GM19239 (cell line): Measurements from ENCODE around the gene LRRC70.
"Not testable (repeated sequence)": the region's sequence is repeated elsewhere in the genome, so short reads cannot be mapped to it uniquely, and the experiment has no call there.

Source experiments
- DNase-seq: peaks from one replicate; pipeline ENCODE4 v3.0.0; 2011; ENCODE audit warnings: low spot score; ENCODE audit not compliant: insufficient read length
- FAIRE-seq: peaks from 2 replicates; lab custom pipeline; 2011; peaks lifted over from hg19 to GRCh38; lab: Jason Lieb, UNC

The LRRC70 gene

DNA sequence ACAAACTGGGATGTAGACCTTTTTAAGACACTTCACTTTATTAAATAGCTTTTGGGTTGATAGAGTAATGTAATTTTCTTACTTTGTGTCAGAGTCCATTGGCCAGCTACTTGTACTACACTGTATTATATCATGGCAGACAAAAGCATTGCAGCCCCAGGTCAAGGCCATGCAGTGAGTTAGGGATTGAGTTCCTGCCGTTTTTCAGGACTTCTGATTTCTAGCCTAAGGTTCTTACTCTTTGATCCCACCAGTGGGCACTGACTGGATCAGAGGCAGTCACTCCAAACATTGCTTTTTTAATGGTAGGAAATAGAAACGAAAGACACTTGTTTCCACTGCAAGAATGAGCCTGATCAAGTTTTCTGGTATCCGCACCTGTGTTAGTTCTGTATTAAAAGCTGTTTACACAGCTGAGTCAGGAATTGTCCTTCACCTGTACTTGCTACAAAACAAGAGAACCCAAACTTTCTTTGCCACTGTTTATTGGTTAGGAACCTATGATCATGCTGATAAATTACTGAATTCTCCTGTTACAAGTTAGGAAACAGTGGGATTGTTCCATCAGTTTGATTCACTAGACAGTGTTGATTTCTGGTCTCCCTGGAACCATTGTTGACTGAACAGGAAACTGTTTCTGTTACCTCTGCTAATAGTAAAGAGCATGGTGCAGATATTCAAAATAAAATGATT is 22.1 kb downstream of the LRRC70 start:
- DNase-seq (no peak), FAIRE-seq (peak; percentile 26)

DNA sequence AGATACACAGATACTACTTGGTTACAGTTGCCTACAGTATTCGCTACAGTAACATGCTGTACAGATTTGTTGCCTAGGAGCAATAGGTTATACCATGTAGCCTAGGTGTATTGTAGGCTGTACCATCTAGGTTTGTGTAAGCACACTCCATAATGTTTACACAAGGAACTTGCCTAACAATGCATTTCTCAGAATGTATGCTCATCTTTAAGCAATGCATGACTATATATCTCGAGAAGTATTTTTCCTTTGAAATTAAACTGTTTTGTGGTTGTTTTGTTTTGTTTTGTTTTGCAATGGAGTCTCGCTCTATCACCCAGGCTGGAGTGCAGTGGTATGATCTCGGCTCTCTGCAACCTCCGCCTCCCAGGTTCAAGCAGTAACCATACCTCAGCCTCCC is 25.3 kb downstream of the LRRC70 start:
- FAIRE-seq = no peak
- no peak for DNase-seq

DNA sequence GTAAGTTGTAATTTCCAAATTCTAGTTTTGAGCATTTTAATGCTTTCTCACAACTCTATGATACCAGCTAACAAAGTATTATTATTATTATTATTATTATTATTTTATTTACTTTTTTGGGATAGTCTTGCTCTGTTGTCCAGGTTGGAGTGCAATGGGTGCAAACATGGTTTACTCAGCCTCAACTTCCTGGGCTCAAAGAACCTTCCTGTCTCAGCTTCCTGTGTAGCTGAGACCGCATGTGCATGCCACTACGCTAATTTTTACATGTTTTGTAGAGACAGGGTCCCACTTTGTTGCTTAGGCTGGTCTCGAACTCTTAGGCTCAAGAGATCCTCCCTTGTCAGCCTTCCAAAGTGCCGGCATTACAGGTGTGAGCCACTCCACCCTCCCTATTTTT is 27.0 kb downstream of the LRRC70 start:
- FAIRE-seq = no peak
- DNase-seq = no peak

DNA sequence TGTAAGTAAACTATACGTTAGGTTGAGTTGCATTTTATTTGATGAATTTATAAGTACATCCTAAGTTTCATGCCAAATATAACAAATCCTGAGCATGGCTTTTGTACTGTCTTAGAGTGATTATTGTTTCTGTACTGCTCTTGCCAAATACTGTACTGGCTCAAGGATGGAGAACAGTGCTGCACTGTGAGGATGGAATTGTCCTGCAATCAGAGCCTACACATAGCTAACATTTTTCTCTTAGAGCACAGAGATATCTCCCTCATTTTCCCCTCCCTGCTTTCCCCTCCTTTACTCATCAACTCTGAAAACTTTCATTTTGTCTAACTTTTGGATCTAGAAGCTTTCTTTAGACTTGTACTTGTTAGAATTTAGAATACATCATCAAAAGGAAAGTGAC is 28.3 kb downstream of the LRRC70 start:
- DNase-seq (no peak), FAIRE-seq (no peak)

DNA sequence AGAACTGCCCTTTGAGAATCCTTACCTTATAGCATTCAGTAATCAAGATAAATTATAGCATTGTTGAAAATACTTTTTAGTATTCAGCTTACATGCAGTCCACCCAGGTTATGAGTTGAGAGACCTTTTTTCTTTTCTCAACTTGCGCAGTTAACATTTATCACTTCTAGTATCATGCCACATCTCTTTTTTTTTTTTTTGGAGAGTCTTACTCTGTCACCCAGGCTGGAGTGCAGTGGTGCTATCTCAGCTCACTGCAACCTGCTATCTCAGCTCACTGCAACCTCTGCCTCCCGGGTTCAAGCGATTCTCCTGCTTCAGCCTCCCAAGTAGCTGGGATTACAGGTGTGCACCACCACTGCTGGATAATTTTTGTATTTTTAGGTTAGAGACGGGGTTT is 29.0 kb downstream of the LRRC70 start:
- DNase-seq (no peak), FAIRE-seq (no peak)

- FAIRE-seq (no peak), DNase-seq (no peak)
Observed at GRCh38 chr5:62608529-62609511, 30.2 kb downstream of the LRRC70 start.

DNA sequence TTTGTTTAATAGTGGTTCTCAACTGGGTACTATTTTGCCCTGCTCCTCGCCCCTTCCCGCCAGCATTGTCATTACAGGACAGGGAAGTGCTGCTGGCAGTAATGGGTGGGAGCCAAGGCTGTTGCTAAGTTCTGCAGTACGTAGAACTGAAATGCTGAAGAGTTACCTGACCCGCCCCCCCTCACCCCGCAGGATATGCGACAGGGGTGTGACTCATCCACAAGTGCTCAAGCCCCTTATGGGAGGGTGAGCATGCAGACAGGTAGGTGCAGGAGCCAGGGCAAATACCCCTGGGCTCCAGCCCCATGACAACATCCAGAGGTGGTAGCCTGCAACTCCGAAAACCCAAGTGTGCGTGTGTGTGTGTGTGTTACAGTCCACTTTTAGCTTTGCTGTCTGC is 35.7 kb downstream of the LRRC70 start:
- DNase-seq = no peak
- no peak for FAIRE-seq

- DNase-seq (no peak), FAIRE-seq (peak; percentile 14)
Observed at GRCh38 chr5:62616615-62617277, 38.1 kb downstream of the LRRC70 start.

- no peak for FAIRE-seq
Observed at GRCh38 chr5:62617943-62618342, 39.3 kb downstream of the LRRC70 start.

GRCh38 chr5:62620761-62621160 is 42.1 kb downstream of the LRRC70 start:
- DNase-seq (no peak), FAIRE-seq (no peak)

More at GRCh38 chr5:62617943-62618342, 39.3 kb downstream of the LRRC70 start:
- no peak for DNase-seq

DNA sequence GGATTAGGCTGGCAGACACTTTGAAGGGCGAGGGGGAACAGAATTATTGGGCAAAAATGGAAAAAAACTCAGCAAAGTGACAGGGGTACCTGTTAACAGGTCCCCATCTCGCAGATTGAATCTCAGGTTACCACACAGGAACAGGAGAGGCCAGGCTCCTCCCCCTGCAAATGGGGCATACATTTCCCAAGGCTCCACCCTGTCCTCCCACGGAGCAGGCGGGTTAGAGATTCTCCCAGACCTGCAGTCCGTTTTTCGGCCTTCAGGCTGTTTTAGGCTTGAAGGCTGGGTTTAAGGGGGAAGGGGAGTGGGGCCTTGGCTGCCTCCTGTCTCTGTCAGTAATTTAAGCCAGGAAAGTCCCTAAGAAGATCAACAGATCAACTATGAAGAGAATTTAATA is 42.7 kb downstream of the LRRC70 start:
- no peak for DNase-seq
- FAIRE-seq = no peak

GRCh38 chr5:62623271-62623670 is 44.7 kb downstream of the LRRC70 start:
- FAIRE-seq (no peak), DNase-seq (no peak)

GRCh38 chr5:62624436-62624835 is 45.8 kb downstream of the LRRC70 start:
- FAIRE-seq, DNase-seq: not testable (repeated sequence)

- FAIRE-seq = no peak
- no peak for DNase-seq
Observed at GRCh38 chr5:62626534-62626933, 47.9 kb downstream of the LRRC70 start.

DNA sequence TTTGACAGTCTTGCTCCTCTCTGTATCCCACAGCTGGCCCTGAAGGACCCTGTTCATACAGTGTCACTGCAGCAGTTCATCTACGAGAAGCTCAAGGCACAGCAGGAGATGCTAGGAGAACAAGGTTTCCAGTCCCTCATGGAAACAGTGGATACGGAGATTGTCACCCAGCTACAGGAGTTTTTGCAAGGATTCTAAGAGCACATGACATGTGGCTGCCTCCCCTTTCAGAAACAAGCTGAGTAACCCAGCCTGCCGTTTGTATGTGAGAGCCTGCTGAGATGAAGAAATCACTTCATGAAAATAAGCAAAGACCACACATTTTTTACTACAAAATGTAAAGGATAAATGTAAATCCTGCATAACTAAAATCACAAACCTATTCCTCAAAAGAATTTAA is 48.5 kb downstream of the LRRC70 start:
- FAIRE-seq = no peak
- DNase-seq = no peak

DNA sequence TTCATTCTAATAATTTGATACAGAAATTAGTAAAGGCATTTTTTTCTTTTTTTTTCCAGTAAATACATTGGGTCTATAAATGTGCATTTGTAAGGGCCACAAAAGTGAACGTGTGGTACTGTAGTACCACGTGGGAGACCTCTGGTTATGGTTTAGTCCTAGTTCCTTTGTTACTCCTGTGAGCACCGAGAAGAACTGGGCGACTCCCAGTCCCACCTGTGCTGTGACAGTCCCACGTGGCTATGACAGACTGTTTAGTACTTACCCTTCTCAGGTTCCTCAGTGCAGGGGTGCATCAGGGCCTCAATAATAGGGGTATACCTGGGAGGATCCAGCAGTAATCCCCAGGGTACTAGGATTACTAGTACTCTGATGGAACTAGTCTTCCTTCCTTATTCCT is 49.3 kb downstream of the LRRC70 start:
- FAIRE-seq = no peak
- no peak for DNase-seq
